ENCODE results near the gene FSTL4. TPM values are rescaled to one million over a fixed set of nuclear protein-coding genes. Genes with fewer than 3 reads are reported as not detected.

Gene FSTL4
- polyA plus RNA-seq, 1 donor from 2014 or later: 0.57 TPM

GRCh38 chr5:133530270-133530669 lies 82.1 kb downstream of the FSTL4 start:
- Histone ChIP-seq H4K20me1 (ENCODE audit: insufficient read depth) (no peaks in the 10 kb centered on the region), H3K9ac (ENCODE audit: low read length) (no peak overlapping the region), H3K79me2 (replicated peaks; ENCODE audit: insufficient read depth, low read length) (no peaks in the 10 kb centered on the region), H2AFZ (ENCODE audit: low read depth, low read length) (no peak overlapping the region), H3K9me2 (ENCODE audit: insufficient read depth, low read length) (no peaks in the 10 kb centered on the region), H3K27me3 (ENCODE audit: insufficient read depth, low read depth, low read length) (no peaks in the 10 kb centered on the region), H3K9me3 (ENCODE audit: low read length) (no peaks in the 10 kb centered on the region), H3K36me3 (ENCODE audit: insufficient read depth, low read length) (no peaks in the 10 kb centered on the region), H3F3A (ENCODE audit: insufficient read depth, low read length, poor library complexity, severe bottlenecking) (no peaks in the 10 kb centered on the region), H3K27ac (ENCODE audit: low read length) (no peak overlapping the region), H3K4me2 (ENCODE audit: low read length) (no peak overlapping the region), H3K4me3 (ENCODE audit: low read length) (no peak overlapping the region)
- no peak for TF ChIP-seq MXI1 (conservative IDR thresholded peaks at IDR 0.05; ENCODE audit: poor library complexity, severe bottlenecking)
- TF ChIP-seq TAF1 (IDR thresholded peaks at IDR 0.05; ENCODE audit: low read depth): no peak
- no peak for TF ChIP-seq CTCF (IDR thresholded peaks at IDR 0.05; ENCODE audit: poor library complexity, severe bottlenecking)
- no peak for TF ChIP-seq RAD21 (conservative IDR thresholded peaks at IDR 0.05)
- no peak for TF ChIP-seq SMC3 (conservative IDR thresholded peaks at IDR 0.05; ENCODE audit: poor library complexity)
- no peak for TF ChIP-seq EZH2 (IDR thresholded peaks at IDR 0.05; ENCODE audit: borderline replicate concordance, insufficient read depth, low read length, poor library complexity, severe bottlenecking)
- TF ChIP-seq POLR2AphosphoS5 (IDR thresholded peaks at IDR 0.05): no peak
- TF ChIP-seq EP300 (conservative IDR thresholded peaks at IDR 0.05; ENCODE audit: poor library complexity, severe bottlenecking): no peak
- TF ChIP-seq REST (IDR thresholded peaks at IDR 0.05; ENCODE audit: borderline replicate concordance): no peak

- no peaks in the 10 kb centered on the region for H4K20me1 ChIP-seq (ENCODE audit: insufficient read depth)
- H3K36me3 ChIP-seq (ENCODE audit: insufficient read depth, low read length): no peaks in the 10 kb centered on the region
Observed at GRCh38 chr5:133528841-133529240, 83.5 kb downstream of the FSTL4 start.

More at GRCh38 chr5:133528841-133529240, 83.5 kb downstream of the FSTL4 start:
- Histone ChIP-seq H2AFZ (ENCODE audit: low read depth, low read length) (no peak overlapping the region), H3K4me3 (ENCODE audit: low read length) (no peak overlapping the region), H3K9me2 (ENCODE audit: insufficient read depth, low read length) (no peaks in the 10 kb centered on the region), H3K9ac (ENCODE audit: low read length) (no peak overlapping the region), H3K27me3 (ENCODE audit: insufficient read depth, low read depth, low read length) (no peaks in the 10 kb centered on the region), H3K9me3 (ENCODE audit: low read length) (no peaks in the 10 kb centered on the region), H3K4me2 (ENCODE audit: low read length) (no peak overlapping the region), H3F3A (ENCODE audit: insufficient read depth, low read length, poor library complexity, severe bottlenecking) (no peaks in the 10 kb centered on the region), H3K79me2 (replicated peaks; ENCODE audit: insufficient read depth, low read length) (no peaks in the 10 kb centered on the region), H3K27ac (ENCODE audit: low read length) (no peak overlapping the region)
- TF ChIP-seq RAD21 (conservative IDR thresholded peaks at IDR 0.05) (no peak), EZH2 (IDR thresholded peaks at IDR 0.05; ENCODE audit: borderline replicate concordance, insufficient read depth, low read length, poor library complexity, severe bottlenecking) (no peak), REST (IDR thresholded peaks at IDR 0.05; ENCODE audit: borderline replicate concordance) (no peak), POLR2AphosphoS5 (IDR thresholded peaks at IDR 0.05) (no peak), CTCF (IDR thresholded peaks at IDR 0.05; ENCODE audit: poor library complexity, severe bottlenecking) (no peak), SMC3 (conservative IDR thresholded peaks at IDR 0.05; ENCODE audit: poor library complexity) (no peak), TAF1 (IDR thresholded peaks at IDR 0.05; ENCODE audit: low read depth) (no peak), EP300 (conservative IDR thresholded peaks at IDR 0.05; ENCODE audit: poor library complexity, severe bottlenecking) (no peak), MXI1 (conservative IDR thresholded peaks at IDR 0.05; ENCODE audit: poor library complexity, severe bottlenecking) (no peak)

All from neural cell (in vitro differentiated cells).